Neural cell (in vitro differentiated cells): ENCODE measurements around the gene FAF1. TPM values are rescaled to one million over a fixed set of nuclear protein-coding genes. Genes with fewer than 3 reads are reported as not detected.

Experiments used
- H2AFZ ChIP-seq: fragments of 200-600, 300-800 bp; sonication (generic), shearing (Covaris generic); 2 replicates; pipeline ENCODE4 v1.6.0; 2014; ENCODE audit warnings: low read depth, mild to moderate bottlenecking, antibody characterized with exemption, low read length, moderate library complexity
- H3F3A ChIP-seq: fragments of 200-600 bp; shearing (Covaris generic); 2 replicates; pipeline ENCODE4 v1.6.1; 2016; ENCODE audit warnings: mild to moderate bottlenecking, moderate library complexity, mixed read lengths, antibody characterized with exemption, low read length; ENCODE audit not compliant: insufficient read depth, poor library complexity, severe bottlenecking
- H3K27ac ChIP-seq: fragments of 200-600, 300-800 bp; sonication (generic), shearing (Covaris generic); 2 replicates; pipeline ENCODE4 v1.5.1; 2014; ENCODE audit warnings: mild to moderate bottlenecking, low read length, moderate library complexity
- H3K27me3 ChIP-seq: fragments of 300-800, 200-600 bp; sonication (generic), shearing (Covaris generic); 2 replicates; pipeline ENCODE4 v1.6.0; 2014; ENCODE audit warnings: mild to moderate bottlenecking, low read depth, low read length, moderate library complexity; ENCODE audit not compliant: insufficient read depth
- H3K36me3 ChIP-seq: fragments of 300-800, 200-600 bp; sonication (generic), shearing (Covaris generic); 2 replicates; pipeline ENCODE4 v1.5.1; 2014; ENCODE audit warnings: mild to moderate bottlenecking, antibody characterized with exemption, low read length, moderate library complexity; ENCODE audit not compliant: insufficient read depth
- H3K4me2 ChIP-seq: fragments of 300-800, 200-600 bp; sonication (generic), shearing (Covaris generic); 2 replicates; pipeline ENCODE4 v1.6.0; 2014; ENCODE audit warnings: mild to moderate bottlenecking, low read length
- H3K4me3 ChIP-seq: fragments of 300-800, 200-600 bp; sonication (generic), shearing (Covaris generic); 2 replicates; pipeline ENCODE4 v1.5.1; 2014; ENCODE audit warnings: mild to moderate bottlenecking, low read length, moderate library complexity
- H3K79me2 ChIP-seq: fragments of 200-600 bp; shearing (Covaris generic); replicated peaks from 2 replicates; pipeline ENCODE4 v1.6.0; 2014; ENCODE audit warnings: mild to moderate bottlenecking, low read length, moderate library complexity; ENCODE audit not compliant: insufficient read depth
- H3K9ac ChIP-seq: fragments of 300-800, 200-600 bp; sonication (generic), shearing (Covaris generic); 2 replicates; pipeline ENCODE4 v1.6.1; 2016; ENCODE audit warnings: mild to moderate bottlenecking, low read length, mixed read lengths
- H3K9me2 ChIP-seq: fragments of 200-600 bp; shearing (Covaris generic); 2 replicates; pipeline ENCODE4 v1.6.1; 2016; ENCODE audit warnings: mild to moderate bottlenecking, low read length, mixed read lengths; ENCODE audit not compliant: insufficient read depth
- H3K9me3 ChIP-seq: fragments of 200-600, 300-800 bp; sonication (generic), shearing (Covaris generic); 2 replicates; pipeline ENCODE4 v1.6.1; 2016; ENCODE audit warnings: mild to moderate bottlenecking, mixed run types, low read length, moderate library complexity, mixed read lengths
- H4K20me1 ChIP-seq: fragments of 200-600 bp; shearing (Covaris generic); 2 replicates; pipeline ENCODE4 v1.6.1; 2016; ENCODE audit warnings: mild to moderate bottlenecking, mixed run types; ENCODE audit not compliant: insufficient read depth
- CTCF ChIP-seq: fragments of 450-650 bp; IDR thresholded peaks from 2 replicates; pipeline ENCODE4 v1.5.1; 2014; ENCODE audit warnings: antibody characterized with exemption, mild to moderate bottlenecking, moderate library complexity; ENCODE audit not compliant: poor library complexity, severe bottlenecking
- EP300 ChIP-seq: fragments of 450-650 bp; conservative IDR thresholded peaks from 2 replicates; pipeline ENCODE4 v1.6.1; 2014; ENCODE audit warnings: antibody characterized with exemption, mild to moderate bottlenecking, moderate library complexity; ENCODE audit not compliant: poor library complexity, severe bottlenecking
- EZH2 ChIP-seq: fragments of 200-600, 300-800 bp; shearing (Covaris generic), sonication (generic); IDR thresholded peaks from 2 replicates; pipeline ENCODE4 v1.6.1; 2014; ENCODE audit warnings: antibody characterized with exemption, low read length, borderline replicate concordance, mild to moderate bottlenecking; ENCODE audit not compliant: insufficient read depth, poor library complexity, severe bottlenecking
- MXI1 ChIP-seq: fragments of 450-650 bp; conservative IDR thresholded peaks from 2 replicates; pipeline ENCODE4 v1.6.1; 2014; ENCODE audit warnings: antibody characterized with exemption, mild to moderate bottlenecking; ENCODE audit not compliant: poor library complexity, severe bottlenecking
- POLR2AphosphoS5 ChIP-seq: IDR thresholded peaks from 2 replicates; pipeline ENCODE4 v1.6.1; 2012
- RAD21 ChIP-seq: fragments of 450-650 bp; conservative IDR thresholded peaks from 2 replicates; pipeline ENCODE4 v1.6.1; 2014; ENCODE audit warnings: antibody characterized with exemption, mild to moderate bottlenecking, moderate library complexity
- REST ChIP-seq: IDR thresholded peaks from 2 replicates; pipeline ENCODE4 v1.6.1; 2012; ENCODE audit warnings: borderline replicate concordance
- SMC3 ChIP-seq: fragments of 450-650 bp; conservative IDR thresholded peaks from 2 replicates; pipeline ENCODE4 v1.6.1; 2014; ENCODE audit warnings: antibody characterized with exemption, mild to moderate bottlenecking, moderate library complexity; ENCODE audit not compliant: poor library complexity
- TAF1 ChIP-seq: IDR thresholded peaks from 2 replicates; pipeline ENCODE4 v1.6.1; 2012; ENCODE audit warnings: low read depth
- polyA plus RNA-seq: library from polyadenylated mRNA; depleted of rRNA; stranded (reverse); fragments of >200 nt; gene quantifications from 2 replicates; pipeline ENCODE4 v1.2.3, GENCODE V29; 2014

Gene FAF1
- polyA plus RNA-seq, 1 donor from 2014 or later = 52.1 TPM

GRCh38 chr1:50453266-50453665 lies 506.8 kb downstream of the FAF1 start:
- no peaks in the 10 kb centered on the region for H4K20me1 ChIP-seq
- no peaks in the 10 kb centered on the region for H3F3A ChIP-seq
- no peak overlapping the region for H3K9ac ChIP-seq
- H3K9me3 ChIP-seq = no peaks in the 10 kb centered on the region
- TF ChIP-seq RAD21 = no peak
- TF ChIP-seq EP300 = no peak
- TF ChIP-seq REST = no peak
- TF ChIP-seq MXI1 = no peak
- no peak for TF ChIP-seq EZH2
- no peak for TF ChIP-seq POLR2AphosphoS5
- TF ChIP-seq TAF1 = no peak
- TF ChIP-seq CTCF = no peak
- TF ChIP-seq SMC3 = no peak
- no peak overlapping the region for H3K27ac ChIP-seq
- no peaks in the 10 kb centered on the region for H3K79me2 ChIP-seq
- H2AFZ ChIP-seq = no peak overlapping the region
- no peak overlapping the region for H3K4me3 ChIP-seq
- H3K27me3 ChIP-seq = no peaks in the 10 kb centered on the region
- no peaks in the 10 kb centered on the region for H3K36me3 ChIP-seq
- H3K4me2 ChIP-seq = no peak overlapping the region
- H3K9me2 ChIP-seq = no peaks in the 10 kb centered on the region

- Histone ChIP-seq H3K79me2 (no peaks in the 10 kb centered on the region), H3K27ac (no peak overlapping the region), H3K9ac (no peak overlapping the region), H4K20me1 (no peaks in the 10 kb centered on the region), H3K4me3 (no peak overlapping the region), H3K27me3 (no peaks in the 10 kb centered on the region), H3K36me3 (no peaks in the 10 kb centered on the region), H2AFZ (no peak overlapping the region), H3F3A (no peaks in the 10 kb centered on the region), H3K9me3 (no peaks in the 10 kb centered on the region), H3K4me2 (no peak overlapping the region), H3K9me2 (no peaks in the 10 kb centered on the region)
- TF ChIP-seq RAD21 (no peak), EP300 (no peak), TAF1 (no peak), POLR2AphosphoS5 (no peak), EZH2 (no peak), REST (no peak), SMC3 (no peak), MXI1 (no peak), CTCF (no peak)
Observed at GRCh38 chr1:50452700-50453099, 507.4 kb downstream of the FAF1 start.
